GM18505 (cell line): ENCODE data around the gene TIGD4.

Experiments
- ATAC-seq: cut with Tn5 transposase; IDR thresholded peaks from one replicate; pipeline ENCODE4 v1.9.1; 2021; ENCODE audit not compliant: unreplicated experiment
- POLR2A ChIP-seq: IDR thresholded peaks from 4 replicates; pipeline ENCODE4 v1.6.1; 2011; ENCODE audit warnings: borderline replicate concordance; ENCODE audit not compliant: insufficient read depth, insufficient read length; ENCODE audit errors: extremely low read depth

The TIGD4 gene

GRCh38 chr4:152805818-152806217, 26.3 kb upstream of the TIGD4 start:
- no peak for ATAC-seq
- no peak for TF ChIP-seq POLR2A

- TF ChIP-seq POLR2A, result no peak
Measured at GRCh38 chr4:152805071-152805650, 25.6 kb upstream of the TIGD4 start.

GRCh38 chr4:152803541-152803940, 24.0 kb upstream of the TIGD4 start:
- ATAC-seq, result no peak
- no peak for TF ChIP-seq POLR2A

More at GRCh38 chr4:152805071-152805650, 25.6 kb upstream of the TIGD4 start:
- ATAC-seq, result no peak

- no peak for ATAC-seq
- TF ChIP-seq POLR2A, result no peak
Measured at GRCh38 chr4:152795891-152796290, 16.4 kb upstream of the TIGD4 start.

- ATAC-seq, result no peak
- TF ChIP-seq POLR2A, result no peak
Measured at GRCh38 chr4:152786627-152787026, 7.1 kb upstream of the TIGD4 start.

GRCh38 chr4:152785639-152786615, 6.4 kb upstream of the TIGD4 start:
- ATAC-seq, result no peak
- no peak for TF ChIP-seq POLR2A

GRCh38 chr4:152784490-152785350, 5.2 kb upstream of the TIGD4 start:
- TF ChIP-seq POLR2A, result no peak
- ATAC-seq, result no peak

- TF ChIP-seq POLR2A, result no peak
- ATAC-seq, result no peak
Measured at GRCh38 chr4:152780267-152780778, 793 bp upstream of the TIGD4 start.

GRCh38 chr4:152778656-152779512, 646 bp downstream of the TIGD4 start:
- ATAC-seq, result no peak
- no peak for TF ChIP-seq POLR2A

GRCh38 chr4:152777488-152777887, 2.0 kb downstream of the TIGD4 start:
- no peak for TF ChIP-seq POLR2A
- ATAC-seq, result no peak

GRCh38 chr4:152776352-152776751, 3.2 kb downstream of the TIGD4 start:
- TF ChIP-seq POLR2A, result no peak
- no peak for ATAC-seq

GRCh38 chr4:152773953-152774352, 5.6 kb downstream of the TIGD4 start:
- TF ChIP-seq POLR2A, result no peak

More at GRCh38 chr4:152773953-152774352, 5.6 kb downstream of the TIGD4 start:
- ATAC-seq, result no peak
